Activated B cell treated with CpG ODN at 0.5 μM for 24 hours (primary cell): ENCODE data around the gene SAMD4A. TPM values are rescaled to one million over a fixed set of nuclear protein-coding genes. Genes with fewer than 3 reads are reported as not detected.
A peak's percentile ranks its signal among the peaks of the same experiment; 100 is the strongest.

Source experiments
- ATAC-seq: fragments of 200-7000 bp; cut with Tn5 transposase; one replicate; pipeline ENCODE4 v1.10.0; 2021; ENCODE audit warnings: low read depth, mild to moderate bottlenecking, moderate library complexity
- CTCF ChIA-PET: fragments of 350-600 bp; sonication (Branson Sonifier 250); formaldehyde crosslinking; loops from one replicate; lab custom pipeline; 2021; ENCODE audit warnings: antibody characterized with exemption; lab: Charles Lee
- POLR2A ChIA-PET: fragments of 350-600 bp; sonication (Branson Sonifier 250); formaldehyde crosslinking; loops from one replicate; lab custom pipeline; 2021; ENCODE audit warnings: antibody characterized with exemption; lab: Charles Lee
- DNase-seq: peaks from one replicate; pipeline ENCODE4 v3.0.0; 2022
- H3K27ac Mint-ChIP-seq: one replicate; pipeline ENCODE4 v1.8.0; 2020; ENCODE audit warnings: mixed read lengths
- H3K27me3 Mint-ChIP-seq: one replicate; pipeline ENCODE4 v1.8.0; 2021; ENCODE audit warnings: mixed read lengths
- H3K36me3 Mint-ChIP-seq: one replicate; pipeline ENCODE4 v1.8.0; 2021; ENCODE audit warnings: low read depth, mixed read lengths
- H3K4me1 Mint-ChIP-seq: one replicate; pipeline ENCODE4 v1.8.0; 2021; ENCODE audit warnings: mixed read lengths
- H3K4me3 Mint-ChIP-seq: one replicate; pipeline ENCODE4 v1.8.0; 2020; ENCODE audit warnings: mild to moderate bottlenecking, mixed read lengths
- H3K9me3 Mint-ChIP-seq: one replicate; pipeline ENCODE4 v1.8.0; 2020; ENCODE audit warnings: mixed read lengths
- intact Hi-C: fragments of 100-400 bp; cut with micrococcal nuclease; formaldehyde crosslinking; loops from one replicate; pipeline ENCODE4 v1.15.1; 2024
- total RNA-seq: library from RNA; stranded (reverse); gene quantifications from 2 replicates; pipeline ENCODE4 v1.2.3, GENCODE V29; 2022
- TF ChIP-seq, protein P1 (sequence below): fragments of 200-600 bp; IDR thresholded peaks from one replicate; pipeline ENCODE4 v1.8.0; 2022; ENCODE audit warnings: antibody characterized with exemption, mild to moderate bottlenecking

The SAMD4A gene
- total RNA-seq, 1 donor from 2014 or later = 8.7 TPM

DNA sequence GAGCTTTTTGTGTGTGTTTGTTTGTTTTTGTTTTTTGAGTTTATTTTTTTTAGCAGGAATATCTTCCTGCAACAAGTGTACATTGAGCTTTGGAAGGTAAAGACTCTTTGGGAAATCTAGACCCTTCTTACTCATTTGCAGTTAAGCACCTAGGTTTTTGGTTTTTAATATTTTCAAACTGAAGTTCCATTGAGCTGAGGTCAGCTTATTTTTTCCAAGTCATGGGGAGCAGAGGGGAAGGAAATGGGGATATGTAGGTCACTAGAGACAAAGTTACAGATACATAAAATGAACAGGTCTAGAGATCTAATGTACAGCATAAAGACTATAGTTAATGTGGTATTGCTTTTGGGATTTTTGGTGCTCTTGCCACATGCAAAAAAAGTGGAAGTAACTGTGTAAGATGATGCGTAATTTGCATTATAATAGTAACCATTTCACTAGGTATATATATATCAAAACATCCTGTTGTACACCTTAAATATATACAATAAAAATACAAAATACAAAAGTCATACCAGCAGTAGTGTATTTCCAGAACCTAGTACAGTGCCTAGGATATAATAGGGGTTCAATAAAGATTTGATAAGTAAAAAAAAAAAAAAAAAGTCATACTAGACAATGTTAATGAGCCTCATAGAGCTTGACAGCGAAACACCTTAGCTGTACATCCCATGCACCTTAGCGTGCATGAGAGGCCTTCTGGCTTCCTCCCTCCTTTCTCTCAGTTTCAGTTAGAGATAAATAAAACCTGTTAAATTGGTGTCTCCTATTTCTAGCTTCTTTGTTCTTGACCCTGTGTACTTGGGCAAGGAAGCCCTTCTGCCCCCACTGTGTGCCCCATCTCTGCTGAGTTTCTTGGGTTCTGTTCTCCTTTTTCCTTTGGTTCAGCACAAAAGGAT is 34.6 kb upstream of the SAMD4A start:
- POLR2A ChIA-PET = interaction anchor here (0.6 to 0.7 kb wide), 3 partner anchors 16 to 317 kb away, joined by 3 to 4 read pairs (median 3); no protein-coding TSS in a partner anchor

DNA sequence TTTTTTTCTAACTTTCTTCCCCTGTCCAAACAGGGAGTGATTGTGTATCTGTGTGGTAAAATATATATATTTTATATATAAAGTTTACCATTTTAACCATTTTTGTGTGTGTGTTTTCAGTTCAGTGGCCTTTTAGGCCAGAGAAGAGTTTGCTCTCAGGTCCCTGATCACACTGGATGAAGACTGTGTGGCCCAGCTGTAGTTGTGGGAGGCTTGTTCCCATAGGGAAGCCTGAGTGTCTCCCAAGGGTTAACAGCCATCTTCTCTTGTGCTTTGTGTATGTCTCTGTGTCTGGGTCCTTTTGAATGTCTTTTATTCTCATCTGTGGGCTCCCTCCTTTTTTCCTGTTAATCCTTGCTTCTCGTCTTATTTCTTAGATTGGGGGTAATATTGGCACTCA is 33.8 kb upstream of the SAMD4A start:
- Mint-ChIP-seq H3K36me3 (peaks cover 30% of the 10 kb centered on the region), H3K27me3 (no peaks in the 10 kb centered on the region), H3K27ac (no peak overlapping the region), H3K9me3 (no peaks in the 10 kb centered on the region), H3K4me1 (peaks cover 12% of the 10 kb centered on the region), H3K4me3 (no peak overlapping the region)
- no peak for DNase-seq
- ChIA-PET POLR2A (interaction anchor here (0.6 to 0.7 kb wide), 2 partner anchors 16 to 24 kb away, joined by 3 to 4 read pairs; no protein-coding TSS in a partner anchor), CTCF (interaction anchor here (0.9 kb wide), 1 partner anchor 31 kb away, joined by 4 read pairs; no protein-coding TSS in a partner anchor)
- TF ChIP-seq, protein P1, sequence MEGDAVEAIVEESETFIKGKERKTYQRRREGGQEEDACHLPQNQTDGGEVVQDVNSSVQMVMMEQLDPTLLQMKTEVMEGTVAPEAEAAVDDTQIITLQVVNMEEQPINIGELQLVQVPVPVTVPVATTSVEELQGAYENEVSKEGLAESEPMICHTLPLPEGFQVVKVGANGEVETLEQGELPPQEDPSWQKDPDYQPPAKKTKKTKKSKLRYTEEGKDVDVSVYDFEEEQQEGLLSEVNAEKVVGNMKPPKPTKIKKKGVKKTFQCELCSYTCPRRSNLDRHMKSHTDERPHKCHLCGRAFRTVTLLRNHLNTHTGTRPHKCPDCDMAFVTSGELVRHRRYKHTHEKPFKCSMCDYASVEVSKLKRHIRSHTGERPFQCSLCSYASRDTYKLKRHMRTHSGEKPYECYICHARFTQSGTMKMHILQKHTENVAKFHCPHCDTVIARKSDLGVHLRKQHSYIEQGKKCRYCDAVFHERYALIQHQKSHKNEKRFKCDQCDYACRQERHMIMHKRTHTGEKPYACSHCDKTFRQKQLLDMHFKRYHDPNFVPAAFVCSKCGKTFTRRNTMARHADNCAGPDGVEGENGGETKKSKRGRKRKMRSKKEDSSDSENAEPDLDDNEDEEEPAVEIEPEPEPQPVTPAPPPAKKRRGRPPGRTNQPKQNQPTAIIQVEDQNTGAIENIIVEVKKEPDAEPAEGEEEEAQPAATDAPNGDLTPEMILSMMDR = no peak
- ATAC-seq = no peak
- intact Hi-C loops = no loop called here

More for the DNA sequence above, 34.6 kb upstream of the SAMD4A start:
- intact Hi-C loops = no loop called here
- Mint-ChIP-seq H3K4me3 (no peak overlapping the region), H3K27me3 (no peaks in the 10 kb centered on the region), H3K27ac (peak overlapping the region; percentile 15), H3K4me1 (peaks cover 12% of the 10 kb centered on the region), H3K36me3 (peaks cover 34% of the 10 kb centered on the region), H3K9me3 (no peaks in the 10 kb centered on the region)
- ATAC-seq (peak; percentile 47), DNase-seq (no peak)
- CTCF ChIA-PET = interaction anchor here (0.9 kb wide), 2 partner anchors 32 to 242 kb away, joined by 3 to 4 read pairs; no protein-coding TSS in a partner anchor
- TF ChIP-seq, protein P1 = no peak

DNA sequence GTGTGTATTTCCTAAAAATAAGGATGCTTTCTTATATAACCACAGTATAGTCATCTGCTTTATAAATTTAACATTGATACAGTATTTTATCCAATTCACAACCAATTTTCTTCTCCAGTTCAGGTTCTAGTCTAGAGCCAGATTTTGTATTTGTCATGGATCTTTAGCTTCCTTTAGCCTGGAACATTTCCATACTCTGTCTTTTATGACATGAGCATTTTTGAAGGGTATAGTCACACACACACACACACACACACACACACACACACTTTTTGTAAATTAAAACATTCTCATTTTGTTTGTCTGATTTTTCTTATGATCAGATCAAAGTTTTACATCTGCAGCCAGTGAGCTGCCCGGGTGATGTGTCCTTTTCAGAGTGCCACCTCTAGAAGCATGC is 31.8 kb upstream of the SAMD4A start:
- Mint-ChIP-seq H3K27me3 (no peaks in the 10 kb centered on the region), H3K4me3 (no peak overlapping the region), H3K27ac (no peak overlapping the region), H3K9me3 (no peaks in the 10 kb centered on the region), H3K36me3 (peaks cover 41% of the 10 kb centered on the region), H3K4me1 (peaks cover 12% of the 10 kb centered on the region)
- ATAC-seq (no peak), DNase-seq (no peak)
- POLR2A ChIA-PET = interaction anchor here (0.6 to 0.7 kb wide), 2 partner anchors 10 to 14 kb away, joined by 3 to 6 read pairs; no protein-coding TSS in a partner anchor
- TF ChIP-seq, protein P1 = no peak
- intact Hi-C loops = no loop called here
- CTCF ChIA-PET = interaction anchor here (0.7 kb wide), 1 partner anchor 101 kb away, joined by 3 read pairs; no protein-coding TSS in a partner anchor

DNA sequence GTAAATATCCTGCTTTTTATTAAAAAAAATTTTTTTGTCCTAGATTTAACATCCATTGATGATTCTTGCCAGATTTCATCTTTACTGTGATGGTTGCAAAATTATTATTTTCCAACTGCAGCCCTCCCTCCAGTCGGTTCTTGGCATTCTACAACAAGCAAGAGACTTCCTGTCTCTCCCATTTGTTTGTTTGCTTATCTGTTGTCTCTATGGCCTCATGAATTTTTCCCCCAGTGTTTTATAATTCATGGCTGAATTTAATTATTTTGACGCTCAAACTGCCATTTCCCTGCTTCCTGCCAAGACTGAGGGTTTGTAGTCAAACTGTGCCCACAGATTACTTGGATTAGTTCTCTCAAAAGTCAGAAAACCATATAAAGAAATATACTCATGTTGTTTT is 31.3 kb upstream of the SAMD4A start:
- H3K4me1 Mint-ChIP-seq = peaks cover 12% of the 10 kb centered on the region
- H3K36me3 Mint-ChIP-seq = peaks cover 44% of the 10 kb centered on the region
- H3K27me3 Mint-ChIP-seq = no peaks in the 10 kb centered on the region
- no peak for ATAC-seq
- ChIA-PET CTCF (interaction anchor here (0.7 kb wide), 1 partner anchor 101 kb away, joined by 3 read pairs; no protein-coding TSS in a partner anchor), POLR2A (interaction anchor here (0.6 to 0.7 kb wide), 2 partner anchors 9 to 15 kb away, joined by 3 to 6 read pairs; no protein-coding TSS in a partner anchor)
- intact Hi-C loops = no loop called here
- no peak overlapping the region for H3K4me3 Mint-ChIP-seq
- TF ChIP-seq, protein P1 = no peak
- no peaks in the 10 kb centered on the region for H3K9me3 Mint-ChIP-seq
- no peak for DNase-seq
- H3K27ac Mint-ChIP-seq = no peak overlapping the region

DNA sequence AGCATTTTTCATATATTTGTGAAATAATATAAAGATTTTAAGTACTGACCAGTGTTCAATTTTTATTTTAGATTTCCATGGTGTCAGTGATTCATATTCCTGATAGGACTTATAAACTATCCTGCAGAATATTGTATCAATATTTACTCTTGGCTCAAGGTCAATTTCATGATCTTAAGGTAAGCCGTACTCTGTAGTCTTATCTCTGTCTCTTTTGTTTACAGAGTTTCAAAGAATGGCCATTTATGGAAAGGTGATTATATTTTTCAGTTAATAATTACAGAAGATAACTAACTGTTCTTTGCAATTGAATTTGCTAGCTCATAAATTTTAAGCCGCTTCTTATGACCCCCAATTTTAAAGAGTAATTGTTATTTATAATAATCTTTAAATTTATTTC is 29.3 kb upstream of the SAMD4A start:
- POLR2A ChIA-PET = no interaction called here
- TF ChIP-seq, protein P1 = no peak
- no peaks in the 10 kb centered on the region for H3K9me3 Mint-ChIP-seq

More for the DNA sequence above, 29.3 kb upstream of the SAMD4A start:
- DNase-seq (no peak), ATAC-seq (no peak)
- Mint-ChIP-seq H3K4me3 (no peak overlapping the region), H3K27ac (no peak overlapping the region), H3K27me3 (no peaks in the 10 kb centered on the region), H3K36me3 (peaks cover 36% of the 10 kb centered on the region), H3K4me1 (peaks cover 3% of the 10 kb centered on the region)
- intact Hi-C loops = no loop called here
- CTCF ChIA-PET = no interaction called here
